Activated CD4-positive, alpha-beta memory T cell treated with anti-CD3 and anti-CD28 coated beads, Interleukin-2, amount 10 ng/mL, durations not matched to agents 7 days and 5 days (primary cell): ENCODE results near the gene ROR2. TPM values are rescaled to one million over a fixed set of nuclear protein-coding genes. Genes with fewer than 3 reads are reported as not detected.

Experiments used
- CTCF ChIA-PET: fragments of 350-600 bp; sonication (Branson Sonifier 250); formaldehyde crosslinking; loops from one replicate; lab custom pipeline; 2021; ENCODE audit warnings: antibody characterized with exemption, inconsistent platforms; lab: Charles Lee
- POLR2A ChIA-PET: fragments of 350-600 bp; sonication (Branson Sonifier 250); formaldehyde crosslinking; loops from one replicate; lab custom pipeline; 2021; ENCODE audit warnings: antibody characterized with exemption; lab: Charles Lee
- DNase-seq: peaks from one replicate; pipeline ENCODE4 v3.0.0-alpha.2; 2020
- H3K27ac Mint-ChIP-seq: one replicate; pipeline ENCODE4 v1.8.0; 2021; ENCODE audit warnings: mild to moderate bottlenecking, mixed read lengths
- H3K27me3 Mint-ChIP-seq: one replicate; pipeline ENCODE4 v1.8.0; 2021; ENCODE audit warnings: mixed read lengths
- H3K36me3 Mint-ChIP-seq: one replicate; pipeline ENCODE4 v1.8.0; 2021; ENCODE audit warnings: low read depth, mixed read lengths
- H3K4me1 Mint-ChIP-seq: one replicate; pipeline ENCODE4 v1.8.0; 2021; ENCODE audit warnings: mixed read lengths
- H3K4me3 Mint-ChIP-seq: one replicate; pipeline ENCODE4 v1.8.0; 2021; ENCODE audit warnings: mild to moderate bottlenecking, mixed read lengths
- H3K9me3 Mint-ChIP-seq: one replicate; pipeline ENCODE4 v1.8.0; 2021; ENCODE audit warnings: mixed read lengths
- total RNA-seq, 2 experiments: library from RNA; stranded (reverse); gene quantifications; one replicate each; pipeline ENCODE4 v1.2.3, GENCODE V29; 2021

The ROR2 gene
- total RNA-seq, 2 experiments from 2014 or later = 2.1 TPM

GRCh38 chr9:91586282-91586681 is 363.7 kb downstream of the ROR2 start:
- Mint-ChIP-seq H3K27ac (no peak overlapping the region), H3K36me3 (no peaks in the 10 kb centered on the region), H3K9me3 (no peaks in the 10 kb centered on the region), H3K4me3 (no peak overlapping the region), H3K4me1 (no peaks in the 10 kb centered on the region), H3K27me3 (peaks cover 13% of the 10 kb centered on the region)
- POLR2A ChIA-PET = no interaction called here
- no peak for DNase-seq
- CTCF ChIA-PET = no interaction called here

- no peaks in the 10 kb centered on the region for H3K36me3 Mint-ChIP-seq
- POLR2A ChIA-PET = no interaction called here
- no peak overlapping the region for H3K27ac Mint-ChIP-seq
- H3K27me3 Mint-ChIP-seq = peaks cover 17% of the 10 kb centered on the region
- CTCF ChIA-PET = no interaction called here
- no peak overlapping the region for H3K4me3 Mint-ChIP-seq
- H3K4me1 Mint-ChIP-seq = no peaks in the 10 kb centered on the region
- no peak for DNase-seq
- no peaks in the 10 kb centered on the region for H3K9me3 Mint-ChIP-seq
These were observed 366.1 kb downstream of the ROR2 start for GRCh38 chr9:91583966-91584365.

- ChIA-PET POLR2A (no interaction called here), CTCF (no interaction called here)
- Mint-ChIP-seq H3K4me3 (no peak overlapping the region), H3K27ac (no peak overlapping the region), H3K36me3 (no peaks in the 10 kb centered on the region), H3K4me1 (no peaks in the 10 kb centered on the region), H3K27me3 (peaks cover 12% of the 10 kb centered on the region), H3K9me3 (no peaks in the 10 kb centered on the region)
- DNase-seq = no peak
These were observed 366.7 kb downstream of the ROR2 start for GRCh38 chr9:91583161-91583875.

- Mint-ChIP-seq H3K9me3 (no peaks in the 10 kb centered on the region), H3K27me3 (peaks cover 11% of the 10 kb centered on the region), H3K4me3 (no peak overlapping the region), H3K36me3 (no peaks in the 10 kb centered on the region), H3K27ac (no peak overlapping the region), H3K4me1 (no peaks in the 10 kb centered on the region)
- ChIA-PET CTCF (no interaction called here), POLR2A (no interaction called here)
- DNase-seq = no peak
These were observed 367.8 kb downstream of the ROR2 start for GRCh38 chr9:91582181-91582580.

- ChIA-PET CTCF (interaction anchor here (1.5 kb wide), 1 partner anchor 17 kb away, joined by 4 read pairs; no protein-coding TSS in a partner anchor), POLR2A (no interaction called here)
- H3K4me3 Mint-ChIP-seq = no peak overlapping the region
- no peak overlapping the region for H3K27ac Mint-ChIP-seq
- H3K36me3 Mint-ChIP-seq = no peaks in the 10 kb centered on the region
- DNase-seq = no peak
- no peaks in the 10 kb centered on the region for H3K9me3 Mint-ChIP-seq
- no peaks in the 10 kb centered on the region for H3K4me1 Mint-ChIP-seq
- peaks cover 13% of the 10 kb centered on the region for H3K27me3 Mint-ChIP-seq
These were observed 369.9 kb downstream of the ROR2 start for GRCh38 chr9:91580136-91580535.

- Mint-ChIP-seq H3K36me3 (no peaks in the 10 kb centered on the region), H3K9me3 (no peaks in the 10 kb centered on the region), H3K4me1 (no peaks in the 10 kb centered on the region), H3K27ac (no peak overlapping the region), H3K4me3 (no peak overlapping the region), H3K27me3 (peaks cover 13% of the 10 kb centered on the region)
- ChIA-PET POLR2A (no interaction called here), CTCF (no interaction called here)
- DNase-seq = no peak
These were observed 371.1 kb downstream of the ROR2 start for GRCh38 chr9:91578911-91579310.

- ChIA-PET POLR2A (no interaction called here), CTCF (no interaction called here)
- no peaks in the 10 kb centered on the region for H3K4me1 Mint-ChIP-seq
- no peak overlapping the region for H3K27ac Mint-ChIP-seq
- no peak overlapping the region for H3K4me3 Mint-ChIP-seq
- no peak for DNase-seq
- peaks cover 15% of the 10 kb centered on the region for H3K27me3 Mint-ChIP-seq
- H3K9me3 Mint-ChIP-seq = no peaks in the 10 kb centered on the region
- no peaks in the 10 kb centered on the region for H3K36me3 Mint-ChIP-seq
These were observed 372.4 kb downstream of the ROR2 start for GRCh38 chr9:91577633-91578061.

GRCh38 chr9:91572811-91573210 is 377.2 kb downstream of the ROR2 start:
- no peaks in the 10 kb centered on the region for H3K4me1 Mint-ChIP-seq
- H3K36me3 Mint-ChIP-seq = no peaks in the 10 kb centered on the region
- no peak overlapping the region for H3K27ac Mint-ChIP-seq
- no peak for DNase-seq
- CTCF ChIA-PET = no interaction called here
- H3K9me3 Mint-ChIP-seq = no peaks in the 10 kb centered on the region
- POLR2A ChIA-PET = no interaction called here
- no peak overlapping the region for H3K4me3 Mint-ChIP-seq
- H3K27me3 Mint-ChIP-seq = peaks cover 21% of the 10 kb centered on the region

- POLR2A ChIA-PET = no interaction called here
- CTCF ChIA-PET = no interaction called here
- DNase-seq = no peak
- Mint-ChIP-seq H3K27ac (no peak overlapping the region), H3K36me3 (no peaks in the 10 kb centered on the region), H3K27me3 (peaks cover 21% of the 10 kb centered on the region), H3K9me3 (no peaks in the 10 kb centered on the region), H3K4me1 (no peaks in the 10 kb centered on the region), H3K4me3 (no peak overlapping the region)
These were observed 378.0 kb downstream of the ROR2 start for GRCh38 chr9:91572044-91572443.

- Mint-ChIP-seq H3K4me3 (no peak overlapping the region), H3K9me3 (no peaks in the 10 kb centered on the region), H3K36me3 (no peaks in the 10 kb centered on the region), H3K4me1 (no peaks in the 10 kb centered on the region), H3K27ac (no peak overlapping the region), H3K27me3 (peaks cover 20% of the 10 kb centered on the region)
- DNase-seq = no peak
- ChIA-PET POLR2A (no interaction called here), CTCF (no interaction called here)
These were observed 379.0 kb downstream of the ROR2 start for GRCh38 chr9:91571036-91571435.

GRCh38 chr9:91567642-91568274 is 382.3 kb downstream of the ROR2 start:
- DNase-seq = no peak
- peaks cover 25% of the 10 kb centered on the region for H3K27me3 Mint-ChIP-seq
- H3K9me3 Mint-ChIP-seq = no peaks in the 10 kb centered on the region
- H3K27ac Mint-ChIP-seq = no peak overlapping the region
- ChIA-PET POLR2A (no interaction called here), CTCF (no interaction called here)
- no peaks in the 10 kb centered on the region for H3K36me3 Mint-ChIP-seq
- no peaks in the 10 kb centered on the region for H3K4me1 Mint-ChIP-seq
- H3K4me3 Mint-ChIP-seq = no peak overlapping the region

GRCh38 chr9:91564081-91564670 is 385.9 kb downstream of the ROR2 start:
- no peak overlapping the region for H3K27ac Mint-ChIP-seq
- no peak overlapping the region for H3K4me3 Mint-ChIP-seq
- no peaks in the 10 kb centered on the region for H3K4me1 Mint-ChIP-seq
- no peak for DNase-seq
- CTCF ChIA-PET = no interaction called here
- H3K9me3 Mint-ChIP-seq = no peaks in the 10 kb centered on the region
- H3K27me3 Mint-ChIP-seq = peaks cover 32% of the 10 kb centered on the region
- H3K36me3 Mint-ChIP-seq = no peaks in the 10 kb centered on the region
- POLR2A ChIA-PET = no interaction called here

- DNase-seq = no peak
- no peak overlapping the region for H3K4me3 Mint-ChIP-seq
- H3K9me3 Mint-ChIP-seq = no peaks in the 10 kb centered on the region
- POLR2A ChIA-PET = no interaction called here
- H3K27ac Mint-ChIP-seq = no peak overlapping the region
- CTCF ChIA-PET = no interaction called here
- no peaks in the 10 kb centered on the region for H3K36me3 Mint-ChIP-seq
- no peaks in the 10 kb centered on the region for H3K4me1 Mint-ChIP-seq
- H3K27me3 Mint-ChIP-seq = peaks cover 44% of the 10 kb centered on the region
These were observed 387.6 kb downstream of the ROR2 start for GRCh38 chr9:91562416-91562815.
